ENCODE measurements around the gene NHSL2. TPM values are rescaled to one million over a fixed set of nuclear protein-coding genes. Genes with fewer than 3 reads are reported as not detected.

NHSL2 gene
- total RNA-seq, 1 experiment from 2014 or later, result 0.36 TPM

DNA sequence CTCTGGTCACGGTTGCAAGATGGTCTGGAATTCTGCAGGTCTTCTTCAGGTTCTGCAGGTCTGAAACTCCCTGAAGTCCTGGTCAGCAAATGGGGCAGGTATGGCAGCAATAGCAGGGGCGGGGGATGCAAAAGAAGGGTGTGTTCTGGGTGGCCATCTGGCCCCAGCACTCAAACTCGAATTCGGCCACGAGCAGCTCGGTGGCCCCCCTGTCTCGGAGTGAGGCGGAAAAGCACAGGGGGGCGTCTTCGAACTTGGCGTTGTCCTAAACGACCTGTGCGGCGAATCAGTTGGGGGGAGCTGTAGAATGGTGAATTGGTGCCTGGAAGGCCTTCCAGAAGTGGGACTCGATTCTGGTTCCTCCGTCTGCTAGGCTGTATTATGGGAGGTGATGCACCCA is 219.0 kb downstream of the NHSL2 start:
- H3K27ac ChIP-seq (ENCODE audit: low read length), result no peak overlapping the region
- BruUV-seq (replicated peaks), result no TSS peak
- POLR2A ChIA-PET, result no interaction called here

DNA sequence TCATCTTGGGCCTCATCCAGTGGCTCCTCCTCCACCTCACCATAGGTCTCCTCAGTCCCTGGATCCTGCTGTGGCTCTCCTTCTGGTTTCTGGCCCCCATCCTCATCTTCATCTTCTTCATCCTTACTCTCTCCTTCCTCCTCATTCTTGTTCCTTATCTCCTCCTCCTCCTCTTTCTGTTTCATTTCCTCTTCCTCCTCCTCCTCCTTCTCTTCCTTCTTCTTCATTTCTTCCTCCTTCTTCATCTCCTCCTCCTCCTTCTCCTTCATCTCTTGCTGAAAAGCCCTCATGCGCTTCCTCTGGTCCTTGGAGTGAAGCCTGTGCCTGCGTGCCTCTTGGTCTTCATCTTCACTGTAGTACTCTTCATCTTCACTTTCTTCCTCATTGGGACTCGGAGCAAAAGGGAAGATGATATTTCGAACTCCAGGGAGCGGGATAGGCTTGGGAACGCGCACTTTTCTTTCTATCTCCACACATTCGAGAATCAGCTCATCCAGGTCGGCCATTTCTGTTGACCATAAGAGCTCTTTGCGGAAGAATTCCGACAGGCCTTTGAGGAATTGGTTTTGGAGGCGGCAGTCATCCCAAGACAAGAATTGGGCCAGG is 219.6 kb downstream of the NHSL2 start:
- in situ Hi-C loops (cut with HindIII; ENCODE audit: low pct_unique_long_range_greater_than_20kb, low sequenced_read_pairs) (no loop called here), intact Hi-C loops (cut with micrococcal nuclease; ENCODE audit: unreplicated experiment) (no loop called here)
- Histone ChIP-seq H3K4me1 (ENCODE audit: control insufficient read depth, insufficient read depth, low read length) (peaks cover 4% of the 10 kb centered on the region), H3K27ac (ENCODE audit: low read length) (no peak overlapping the region), H3K4me3 (ENCODE audit: low read depth in 2 of 2, low read length in 2 of 2) (no peak overlapping the region), H3K27me3 (ENCODE audit: control insufficient read depth, insufficient read depth, low read length) (peaks cover 2% of the 10 kb centered on the region; the same call in 1 of the 2 replicates), H3K9me3 (ENCODE audit: control insufficient read depth, insufficient read depth, low read depth, low read length) (no peaks in the 10 kb centered on the region), H3K36me3 (ENCODE audit: control insufficient read depth, insufficient read depth, low read length) (no peaks in the 10 kb centered on the region)
- DNase-seq (ENCODE audit: low read depth, low spot score), result no peak
- CTCF ChIA-PET, result no interaction called here
- ATAC-seq, result no peak
- POLR2A ChIA-PET, result no interaction called here
- no peak for TF ChIP-seq TCF7L2 (IDR thresholded peaks at IDR 0.05; ENCODE audit: low read depth, low read length)
- TF ChIP-seq, protein P1, sequence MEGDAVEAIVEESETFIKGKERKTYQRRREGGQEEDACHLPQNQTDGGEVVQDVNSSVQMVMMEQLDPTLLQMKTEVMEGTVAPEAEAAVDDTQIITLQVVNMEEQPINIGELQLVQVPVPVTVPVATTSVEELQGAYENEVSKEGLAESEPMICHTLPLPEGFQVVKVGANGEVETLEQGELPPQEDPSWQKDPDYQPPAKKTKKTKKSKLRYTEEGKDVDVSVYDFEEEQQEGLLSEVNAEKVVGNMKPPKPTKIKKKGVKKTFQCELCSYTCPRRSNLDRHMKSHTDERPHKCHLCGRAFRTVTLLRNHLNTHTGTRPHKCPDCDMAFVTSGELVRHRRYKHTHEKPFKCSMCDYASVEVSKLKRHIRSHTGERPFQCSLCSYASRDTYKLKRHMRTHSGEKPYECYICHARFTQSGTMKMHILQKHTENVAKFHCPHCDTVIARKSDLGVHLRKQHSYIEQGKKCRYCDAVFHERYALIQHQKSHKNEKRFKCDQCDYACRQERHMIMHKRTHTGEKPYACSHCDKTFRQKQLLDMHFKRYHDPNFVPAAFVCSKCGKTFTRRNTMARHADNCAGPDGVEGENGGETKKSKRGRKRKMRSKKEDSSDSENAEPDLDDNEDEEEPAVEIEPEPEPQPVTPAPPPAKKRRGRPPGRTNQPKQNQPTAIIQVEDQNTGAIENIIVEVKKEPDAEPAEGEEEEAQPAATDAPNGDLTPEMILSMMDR (IDR thresholded peaks at IDR 0.05), result no peak
- TF ChIP-seq POLR2AphosphoS5 (IDR thresholded peaks at IDR 0.05; ENCODE audit: low read depth, low read length), result no peak
- no peak for TF ChIP-seq SIN3A (IDR thresholded peaks at IDR 0.05; ENCODE audit: borderline replicate concordance, insufficient read depth, low read depth, low read length)
- TF ChIP-seq, protein P2, sequence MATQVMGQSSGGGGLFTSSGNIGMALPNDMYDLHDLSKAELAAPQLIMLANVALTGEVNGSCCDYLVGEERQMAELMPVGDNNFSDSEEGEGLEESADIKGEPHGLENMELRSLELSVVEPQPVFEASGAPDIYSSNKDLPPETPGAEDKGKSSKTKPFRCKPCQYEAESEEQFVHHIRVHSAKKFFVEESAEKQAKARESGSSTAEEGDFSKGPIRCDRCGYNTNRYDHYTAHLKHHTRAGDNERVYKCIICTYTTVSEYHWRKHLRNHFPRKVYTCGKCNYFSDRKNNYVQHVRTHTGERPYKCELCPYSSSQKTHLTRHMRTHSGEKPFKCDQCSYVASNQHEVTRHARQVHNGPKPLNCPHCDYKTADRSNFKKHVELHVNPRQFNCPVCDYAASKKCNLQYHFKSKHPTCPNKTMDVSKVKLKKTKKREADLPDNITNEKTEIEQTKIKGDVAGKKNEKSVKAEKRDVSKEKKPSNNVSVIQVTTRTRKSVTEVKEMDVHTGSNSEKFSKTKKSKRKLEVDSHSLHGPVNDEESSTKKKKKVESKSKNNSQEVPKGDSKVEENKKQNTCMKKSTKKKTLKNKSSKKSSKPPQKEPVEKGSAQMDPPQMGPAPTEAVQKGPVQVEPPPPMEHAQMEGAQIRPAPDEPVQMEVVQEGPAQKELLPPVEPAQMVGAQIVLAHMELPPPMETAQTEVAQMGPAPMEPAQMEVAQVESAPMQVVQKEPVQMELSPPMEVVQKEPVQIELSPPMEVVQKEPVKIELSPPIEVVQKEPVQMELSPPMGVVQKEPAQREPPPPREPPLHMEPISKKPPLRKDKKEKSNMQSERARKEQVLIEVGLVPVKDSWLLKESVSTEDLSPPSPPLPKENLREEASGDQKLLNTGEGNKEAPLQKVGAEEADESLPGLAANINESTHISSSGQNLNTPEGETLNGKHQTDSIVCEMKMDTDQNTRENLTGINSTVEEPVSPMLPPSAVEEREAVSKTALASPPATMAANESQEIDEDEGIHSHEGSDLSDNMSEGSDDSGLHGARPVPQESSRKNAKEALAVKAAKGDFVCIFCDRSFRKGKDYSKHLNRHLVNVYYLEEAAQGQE (IDR thresholded peaks at IDR 0.05; ENCODE audit: insufficient read depth in 1 of 2, low read depth in 2 of 2, low read length in 1 of 2), result no peak
- no TSS peak for BruUV-seq (replicated peaks)

More for the DNA sequence above, 219.0 kb downstream of the NHSL2 start:
- Histone ChIP-seq H3K36me3 (ENCODE audit: control insufficient read depth, insufficient read depth, low read length) (no peaks in the 10 kb centered on the region), H3K4me3 (ENCODE audit: low read depth in 2 of 2, low read length in 2 of 2) (no peak overlapping the region), H3K4me1 (ENCODE audit: control insufficient read depth, insufficient read depth, low read length) (peaks cover 4% of the 10 kb centered on the region), H3K27me3 (ENCODE audit: control insufficient read depth, insufficient read depth, low read length) (peaks cover 2% of the 10 kb centered on the region; the same call in 1 of the 2 replicates), H3K9me3 (ENCODE audit: control insufficient read depth, insufficient read depth, low read depth, low read length) (no peaks in the 10 kb centered on the region)
- in situ Hi-C loops (cut with HindIII; ENCODE audit: low pct_unique_long_range_greater_than_20kb, low sequenced_read_pairs) (loop anchor here (5.0 kb wide), 1 partner anchor 112 kb away; no protein-coding TSS in a partner anchor), intact Hi-C loops (cut with micrococcal nuclease; ENCODE audit: unreplicated experiment) (no loop called here)
- DNase-seq (ENCODE audit: low read depth, low spot score), result no peak
- CTCF ChIA-PET, result no interaction called here
- TF ChIP-seq SIN3A (IDR thresholded peaks at IDR 0.05; ENCODE audit: borderline replicate concordance, insufficient read depth, low read depth, low read length), result no peak
- TF ChIP-seq POLR2AphosphoS5 (IDR thresholded peaks at IDR 0.05; ENCODE audit: low read depth, low read length), result no peak
- TF ChIP-seq, protein P2 (IDR thresholded peaks at IDR 0.05; ENCODE audit: insufficient read depth in 1 of 2, low read depth in 2 of 2, low read length in 1 of 2), result no peak
- no peak for TF ChIP-seq TCF7L2 (IDR thresholded peaks at IDR 0.05; ENCODE audit: low read depth, low read length)
- TF ChIP-seq, protein P1 (IDR thresholded peaks at IDR 0.05), result no peak
- ATAC-seq, result no peak

Measured in Panc1 (cell line).